K562 (cell line): Measurements from ENCODE around the gene MPIG6B. TPM values are rescaled to one million over a fixed set of nuclear protein-coding genes. Genes with fewer than 3 reads are reported as not detected.

ENCODE experiments used
- AFF4 ChIP-seq: sonication (generic); formaldehyde crosslinking; IDR thresholded peaks from 2 replicates; pipeline ENCODE4 v1.8.0; 2023; ENCODE audit warnings: mild to moderate bottlenecking, missing genetic modification reagents
- ARNT ChIP-seq, 2 experiments: fragments of 450-650 bp; IDR thresholded peaks; 2 replicates each; pipeline ENCODE4 v1.6.1; 2016; ENCODE audit warnings: mild to moderate bottlenecking in 1 of 2
- BHLHE40 ChIP-seq: IDR thresholded peaks from 2 replicates; pipeline ENCODE4 v1.6.1; 2011; ENCODE audit warnings: low read length, improper control_type of control experiment
- CREBBP ChIP-seq: IDR thresholded peaks from one replicate; pipeline ENCODE4 v1.6.1; 2012; ENCODE audit warnings: low read depth, mild to moderate bottlenecking, control low read depth, inconsistent platforms, low read length
- ELF4 ChIP-seq: fragments of 450-650 bp; formaldehyde crosslinking; IDR thresholded peaks from 2 replicates; pipeline ENCODE4 v1.4.0; 2022; ENCODE audit warnings: missing genetic modification characterization
- EP300 ChIP-seq: IDR thresholded peaks from 2 replicates; pipeline ENCODE4 v1.6.1; 2012; ENCODE audit warnings: low read length, improper control_type of control experiment
- LCOR ChIP-seq: sonication (generic); formaldehyde crosslinking; IDR thresholded peaks from 2 replicates; pipeline ENCODE4 v1.8.0; 2022; ENCODE audit warnings: mild to moderate bottlenecking, missing genetic modification reagents
- NCOR1 ChIP-seq: fragments of 450-650 bp; IDR thresholded peaks from 2 replicates; pipeline ENCODE4 v1.6.1; 2016; ENCODE audit warnings: mild to moderate bottlenecking, moderate library complexity
- NR2C2 ChIP-seq, 2 experiments: fragments of 200-800 bp in 1 of 2; sonication (Bioruptor generic) in 1 of 2; sonication (generic) in 1 of 2; formaldehyde crosslinking in 1 of 2; IDR thresholded peaks; 2 replicates each; pipeline versions ENCODE4 v1.6.1 to v1.8.0; 2016 to 2022; ENCODE audit warnings: mild to moderate bottlenecking in 1 of 2, missing compliant biosample characterization in 1 of 2, missing genetic modification characterization in 1 of 2, missing genetic modification reagents in 1 of 2
- POLR3G ChIP-seq: IDR thresholded peaks from 2 replicates; pipeline ENCODE4 v1.6.1; 2011; ENCODE audit not compliant: insufficient read length, insufficient replicate concordance; ENCODE audit errors: extremely low read depth
- PURB ChIP-seq: sonication (generic); formaldehyde crosslinking; IDR thresholded peaks from 2 replicates; pipeline ENCODE4 v1.9.0; 2021; ENCODE audit warnings: low read depth, mild to moderate bottlenecking, missing genetic modification reagents
- RBM22 ChIP-seq: fragments of 200-400 bp; formaldehyde crosslinking; IDR thresholded peaks from 2 replicates; pipeline ENCODE4 v1.6.1; 2018; ENCODE audit warnings: low read length, low read depth; ENCODE audit not compliant: poor library complexity, severe bottlenecking
- RFX7 ChIP-seq: fragments of 250-450 bp; sonication (Bioruptor Pico); IDR thresholded peaks from 2 replicates; pipeline ENCODE4 v1.5.1; 2021; ENCODE audit warnings: mild to moderate bottlenecking
- TBP ChIP-seq: optimal IDR thresholded peaks from 2 replicates; pipeline ENCODE3; 2011; ENCODE audit warnings: low read depth, low read length, improper control_type of control experiment
- ZBTB34 ChIP-seq: fragments of 250-450 bp; sonication (Bioruptor Pico); IDR thresholded peaks from 2 replicates; pipeline ENCODE4 v1.8.0; 2021; ENCODE audit warnings: mild to moderate bottlenecking, moderate library complexity
- ZBTB9 ChIP-seq: fragments of 450-650 bp; formaldehyde crosslinking; IDR thresholded peaks from 2 replicates; pipeline ENCODE4 v1.4.0; 2020; ENCODE audit warnings: mild to moderate bottlenecking, moderate library complexity
- ZNF232 ChIP-seq: sonication (generic); formaldehyde crosslinking; IDR thresholded peaks from 2 replicates; pipeline ENCODE4 v1.8.0; 2022; ENCODE audit warnings: mild to moderate bottlenecking, missing genetic modification reagents
- polyA plus RNA-seq, 8 experiments: library from polyadenylated mRNA; depleted of rRNA in 4 of 8; stranded (reverse) in 5 of 8; unstranded in 3 of 8; fragments of >200 nt; fragmentation: Nextera tagmentation in 2 of 8; fragmentation: Illumina TruSeq in 1 of 8; extraction: Ambion mirVana in 2 of 8; extraction: Trizol in 1 of 8; gene quantifications; 2 replicates each; pipeline versions ENCODE4 v1.2.1 to v1.2.3, GENCODE V29; 2011 to 2014; ENCODE audit warnings: inconsistent platforms in 1 of 8, missing spikeins in 1 of 8
- total RNA-seq, 7 experiments: library from RNA; depleted of rRNA in 6 of 7; stranded (reverse); fragments of >200 nt in 6 of 7; fragmentation: Illumina TruSeq in 2 of 7; extraction: Trizol in 2 of 7; gene quantifications; 2 replicates each; pipeline versions ENCODE4 v1.2.1 to v1.2.3, GENCODE V29; 2011 to 2021; ENCODE audit warnings: low replicate concordance in 1 of 7
- TF ChIP-seq, protein P1 (sequence below): sonication (generic); formaldehyde crosslinking; IDR thresholded peaks from 2 replicates; pipeline ENCODE4 v1.8.1; 2022; ENCODE audit warnings: missing genetic modification reagents
- TF ChIP-seq, protein P2 (sequence below): sonication (generic); formaldehyde crosslinking; IDR thresholded peaks from 2 replicates; pipeline ENCODE4 v1.9.0; 2022; ENCODE audit warnings: mild to moderate bottlenecking, missing genetic modification reagents

MPIG6B gene
- total and polyA plus RNA-seq, 9 of the 15 experiments (the other 6 are each of a cell fraction or from before 2014, with no cell fraction given) = 0.11 to 1.2 (median 0.28) TPM; not detected in 1

GRCh38 chr6:31737991-31738979 is 15.1 kb downstream of the MPIG6B start (continued):
- TF ChIP-seq, protein P1, sequence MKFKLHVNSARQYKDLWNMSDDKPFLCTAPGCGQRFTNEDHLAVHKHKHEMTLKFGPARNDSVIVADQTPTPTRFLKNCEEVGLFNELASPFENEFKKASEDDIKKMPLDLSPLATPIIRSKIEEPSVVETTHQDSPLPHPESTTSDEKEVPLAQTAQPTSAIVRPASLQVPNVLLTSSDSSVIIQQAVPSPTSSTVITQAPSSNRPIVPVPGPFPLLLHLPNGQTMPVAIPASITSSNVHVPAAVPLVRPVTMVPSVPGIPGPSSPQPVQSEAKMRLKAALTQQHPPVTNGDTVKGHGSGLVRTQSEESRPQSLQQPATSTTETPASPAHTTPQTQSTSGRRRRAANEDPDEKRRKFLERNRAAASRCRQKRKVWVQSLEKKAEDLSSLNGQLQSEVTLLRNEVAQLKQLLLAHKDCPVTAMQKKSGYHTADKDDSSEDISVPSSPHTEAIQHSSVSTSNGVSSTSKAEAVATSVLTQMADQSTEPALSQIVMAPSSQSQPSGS (CRISPR knock-in tag) = no peak
- TF ChIP-seq ZBTB9 = no peak; the same call in 1 of the 2 replicates
- 0 out of 2 replicates have a peak, but pooled peaks have one; percentile 38 for TF ChIP-seq NR2C2 (CRISPR knock-in tag; IDR thresholded peaks at IDR 0.05)
- no peak for TF ChIP-seq NR2C2 (tag; IDR thresholded peaks at IDR 0.05)
- peak; percentile 95 for TF ChIP-seq EP300
- peak; percentile 86 for TF ChIP-seq ELF4 (CRISPR knock-in tag)
- no peak for TF ChIP-seq CREBBP
- no peak for TF ChIP-seq POLR3G
- TF ChIP-seq LCOR (CRISPR knock-in tag) = no peak
- no peak; the same call in 1 of the 2 replicates for TF ChIP-seq ZNF232
- no peak for TF ChIP-seq ARNT (IDR thresholded peaks at IDR 0.05)
- peak; percentile 93 for TF ChIP-seq TBP
- TF ChIP-seq ZBTB34 (CRISPR knock-in tag) = no peak
- peak; percentile 51 for TF ChIP-seq BHLHE40
- no peak for TF ChIP-seq NCOR1
- TF ChIP-seq AFF4 (CRISPR knock-in tag) = no peak
- no peak for TF ChIP-seq RBM22
- TF ChIP-seq, protein P2, sequence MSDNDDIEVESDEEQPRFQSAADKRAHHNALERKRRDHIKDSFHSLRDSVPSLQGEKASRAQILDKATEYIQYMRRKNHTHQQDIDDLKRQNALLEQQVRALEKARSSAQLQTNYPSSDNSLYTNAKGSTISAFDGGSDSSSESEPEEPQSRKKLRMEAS (CRISPR knock-in tag) = peak; percentile 12; the same call in 1 of the 2 replicates
- no peak for TF ChIP-seq PURB (CRISPR knock-in tag)
- TF ChIP-seq RFX7 = 0 out of 2 replicates have a peak, but pooled peaks have one; percentile 9
